RWPE1 (cell line): ENCODE results near the gene GPR78.

Experiments
- CTCF ChIA-PET: fragments of 350-600 bp; sonication (Branson Sonifier 250); formaldehyde crosslinking; extraction: SDS; loops from one replicate; lab custom pipeline; 2021; lab: Yijun Ruan, JAX
- POLR2A ChIA-PET: fragments of 400-600 bp; formaldehyde crosslinking; extraction: SDS; loops from one replicate; lab custom pipeline; 2020; ENCODE audit warnings: antibody characterized with exemption; ENCODE audit not compliant: low non-redundant PET; lab: Yijun Ruan, JAX
- DNase-seq: peaks from one replicate; pipeline ENCODE4 v3.0.0; 2012; ENCODE audit warnings: low spot score
- H3K27ac ChIP-seq: fragments of 450-650 bp; 2 replicates; pipeline ENCODE4 v1.5.1; 2017
- TF ChIP-seq, protein P1 (sequence below): fragments of 450-650 bp; conservative IDR thresholded peaks from 2 replicates; pipeline ENCODE4 v1.5.1; 2017; ENCODE audit warnings: low read depth, mild to moderate bottlenecking

Gene GPR78

DNA sequence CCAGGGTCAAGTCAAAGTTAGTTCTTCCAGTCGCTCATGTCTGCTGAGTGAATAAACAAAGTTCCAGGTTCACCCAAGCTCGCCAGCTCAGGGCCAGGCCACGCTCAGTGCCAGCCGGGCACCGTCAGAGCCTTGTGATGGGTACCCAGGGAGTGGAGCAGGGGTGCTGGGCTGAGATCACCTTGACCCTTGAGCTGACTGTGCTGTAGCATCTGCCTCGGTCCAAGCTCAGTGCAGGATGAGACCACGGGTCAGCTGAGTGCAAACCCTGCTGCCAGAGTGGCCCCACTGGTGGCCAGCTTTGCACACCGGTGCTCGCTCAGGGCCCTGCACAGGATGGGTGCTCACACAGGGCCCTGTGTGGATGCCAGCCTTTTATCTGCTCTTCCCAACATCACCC is 16.7 kb downstream of the GPR78 start:
- ChIA-PET CTCF (interaction anchor here (1.3 kb wide), 1 partner anchor 128 kb away, joined by 4 read pairs; no protein-coding TSS in a partner anchor), POLR2A (no interaction called here)

DNA sequence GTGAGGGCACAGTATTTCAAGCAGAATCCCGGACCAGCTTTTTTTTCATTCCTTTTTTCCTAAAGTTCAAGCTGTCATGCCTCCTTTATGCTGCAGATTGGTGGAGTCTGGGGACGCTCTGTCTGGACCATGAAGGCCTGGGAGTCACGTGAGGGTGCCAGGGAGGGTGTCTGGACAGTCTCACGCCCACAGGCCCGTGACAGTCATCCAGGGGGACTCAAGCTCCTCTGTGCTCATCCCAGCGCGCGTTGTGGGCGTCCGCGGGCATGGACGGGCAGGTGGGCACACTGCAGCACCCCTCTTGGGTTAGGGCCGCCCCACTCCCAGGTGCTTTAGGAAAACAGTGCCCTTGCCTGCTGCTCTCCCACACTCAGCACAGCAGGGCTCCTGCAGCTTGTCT is 17.1 kb downstream of the GPR78 start:
- no peak overlapping the region for H3K27ac ChIP-seq
- TF ChIP-seq, protein P1, sequence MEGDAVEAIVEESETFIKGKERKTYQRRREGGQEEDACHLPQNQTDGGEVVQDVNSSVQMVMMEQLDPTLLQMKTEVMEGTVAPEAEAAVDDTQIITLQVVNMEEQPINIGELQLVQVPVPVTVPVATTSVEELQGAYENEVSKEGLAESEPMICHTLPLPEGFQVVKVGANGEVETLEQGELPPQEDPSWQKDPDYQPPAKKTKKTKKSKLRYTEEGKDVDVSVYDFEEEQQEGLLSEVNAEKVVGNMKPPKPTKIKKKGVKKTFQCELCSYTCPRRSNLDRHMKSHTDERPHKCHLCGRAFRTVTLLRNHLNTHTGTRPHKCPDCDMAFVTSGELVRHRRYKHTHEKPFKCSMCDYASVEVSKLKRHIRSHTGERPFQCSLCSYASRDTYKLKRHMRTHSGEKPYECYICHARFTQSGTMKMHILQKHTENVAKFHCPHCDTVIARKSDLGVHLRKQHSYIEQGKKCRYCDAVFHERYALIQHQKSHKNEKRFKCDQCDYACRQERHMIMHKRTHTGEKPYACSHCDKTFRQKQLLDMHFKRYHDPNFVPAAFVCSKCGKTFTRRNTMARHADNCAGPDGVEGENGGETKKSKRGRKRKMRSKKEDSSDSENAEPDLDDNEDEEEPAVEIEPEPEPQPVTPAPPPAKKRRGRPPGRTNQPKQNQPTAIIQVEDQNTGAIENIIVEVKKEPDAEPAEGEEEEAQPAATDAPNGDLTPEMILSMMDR = no peak
- ChIA-PET CTCF (interaction anchor here (1.3 kb wide), 1 partner anchor 128 kb away, joined by 4 read pairs; no protein-coding TSS in a partner anchor), POLR2A (no interaction called here)
- no peak for DNase-seq

More for the DNA sequence above, 16.7 kb downstream of the GPR78 start:
- TF ChIP-seq, protein P1 = no peak
- no peak overlapping the region for H3K27ac ChIP-seq
- DNase-seq = no peak

DNA sequence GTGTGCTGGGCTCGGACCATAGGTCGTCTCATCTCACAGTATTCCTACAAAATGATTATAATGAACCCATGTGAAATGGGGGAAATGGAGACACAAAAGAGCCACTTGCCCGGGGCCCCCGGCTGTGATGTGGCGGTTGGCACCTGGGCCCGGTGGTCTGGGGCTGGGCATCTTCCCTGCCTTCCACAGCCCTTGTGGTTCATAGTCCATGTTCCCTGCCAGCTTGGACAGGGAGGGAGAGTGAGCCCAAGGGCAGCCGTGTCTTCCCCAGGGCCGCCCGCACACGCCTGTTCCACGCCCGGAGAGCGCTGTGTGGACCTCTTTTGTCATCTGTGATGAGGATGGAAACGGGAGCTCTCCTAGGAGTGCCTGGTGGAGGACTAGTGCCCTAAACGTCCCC is 17.6 kb downstream of the GPR78 start:
- CTCF ChIA-PET = interaction anchor here (0.7 to 0.9 kb wide), 2 partner anchors 11 to 126 kb away, joined by 4 to 5 read pairs; no protein-coding TSS in a partner anchor
- POLR2A ChIA-PET = no interaction called here
- no peak overlapping the region for H3K27ac ChIP-seq
- DNase-seq = no peak
- TF ChIP-seq, protein P1 = no peak

DNA sequence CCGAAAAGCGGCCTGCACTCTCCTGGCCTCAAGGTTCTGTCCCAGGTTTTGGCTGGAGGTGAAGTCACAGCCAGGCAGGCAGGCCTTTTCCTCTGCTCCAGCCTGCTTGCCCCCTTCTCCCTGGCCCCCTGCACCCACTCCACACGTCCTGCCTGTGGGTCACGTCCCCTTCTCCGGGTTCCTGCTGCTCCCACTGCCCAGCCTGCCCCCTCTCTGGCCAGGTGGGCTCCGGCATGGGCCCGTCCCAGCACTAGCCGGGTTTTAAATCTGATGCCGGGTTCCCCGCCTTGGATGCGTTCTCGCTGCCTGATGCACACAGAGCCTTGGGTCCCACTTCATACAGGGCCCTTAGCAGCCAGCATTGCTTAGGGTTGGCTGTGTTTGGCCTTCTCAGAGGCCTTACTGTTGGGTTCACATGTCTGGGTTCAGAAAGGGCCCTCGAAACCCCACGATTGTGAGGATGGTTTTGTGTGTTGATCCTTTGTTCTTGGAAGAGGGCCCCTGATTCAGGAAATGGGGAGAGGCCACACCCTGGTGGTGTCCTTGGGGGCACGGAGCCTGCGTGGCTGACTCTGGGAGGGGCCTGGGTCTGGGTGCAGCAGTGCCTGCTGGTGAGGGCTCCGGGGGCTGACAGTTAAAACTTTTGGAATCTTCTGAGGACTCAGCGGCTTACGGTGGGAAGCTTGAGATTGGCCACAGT is 18.3 kb downstream of the GPR78 start:
- H3K27ac ChIP-seq = no peak overlapping the region
- POLR2A ChIA-PET = no interaction called here
- CTCF ChIA-PET = interaction anchor here (0.6 to 0.9 kb wide), 4 partner anchors 12 to 319 kb away, joined by 3 to 5 read pairs (median 4); no protein-coding TSS in a partner anchor
- no peak for DNase-seq
- TF ChIP-seq, protein P1 = no peak

DNA sequence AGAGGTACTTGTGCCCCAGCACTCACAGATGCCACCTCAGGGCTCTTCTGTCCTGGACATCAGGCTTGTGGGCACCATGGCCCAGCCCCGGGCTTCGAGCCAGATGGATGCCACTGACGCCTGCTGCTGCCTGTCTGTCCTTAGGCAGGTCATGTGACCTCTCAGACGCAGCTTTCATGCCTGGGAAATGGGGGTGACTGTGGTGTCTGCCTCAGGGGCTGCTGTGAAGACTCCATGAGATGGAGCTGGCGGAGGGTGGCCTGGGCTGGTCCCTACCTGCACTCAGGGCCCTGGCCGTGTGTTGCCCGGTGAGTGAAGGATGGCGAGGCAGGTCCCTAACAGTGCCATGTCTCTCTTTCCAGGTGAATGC is 18.9 kb downstream of the GPR78 start:
- DNase-seq = no peak
- TF ChIP-seq, protein P1 = no peak
- CTCF ChIA-PET = interaction anchor here (0.6 to 0.7 kb wide), 2 partner anchors 11 to 319 kb away, joined by 3 to 4 read pairs; no protein-coding TSS in a partner anchor
- no peak overlapping the region for H3K27ac ChIP-seq
- POLR2A ChIA-PET = no interaction called here

DNA sequence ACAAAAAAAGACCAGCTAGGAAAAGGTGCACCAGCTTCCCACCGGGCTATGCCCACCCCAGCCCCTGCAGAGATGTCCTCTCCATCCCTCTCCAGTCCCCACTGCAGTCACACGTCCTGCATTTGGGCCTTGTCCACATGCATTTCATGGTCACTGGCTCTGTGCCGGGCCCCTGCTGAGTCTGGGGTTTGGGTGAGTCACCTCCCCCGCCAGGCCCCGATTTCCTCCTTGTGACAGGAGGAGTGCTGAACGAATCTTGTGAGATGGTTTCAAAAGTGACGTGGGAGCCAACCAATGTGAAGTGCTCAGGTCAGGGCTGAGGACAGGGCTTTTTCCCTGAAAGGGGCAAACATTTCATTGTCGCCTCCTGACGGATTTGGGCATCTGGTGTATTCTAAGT is 19.5 kb downstream of the GPR78 start:
- no peak for DNase-seq
- H3K27ac ChIP-seq = no peak overlapping the region
- POLR2A ChIA-PET = no interaction called here
- TF ChIP-seq, protein P1 = no peak
- CTCF ChIA-PET = no interaction called here
